GM13977 (cell line): ENCODE results near the gene NAP1L4.

Source experiments
- DNase-seq: peaks from one replicate; pipeline ENCODE4 v3.0.0; 2012; ENCODE audit warnings: low spot score
- CTCF ChIP-seq: IDR thresholded peaks from 2 replicates; pipeline ENCODE4 v1.5.1; 2012; ENCODE audit warnings: mild to moderate bottlenecking, control low read depth; ENCODE audit not compliant: insufficient read depth; ENCODE audit errors: extremely low read depth, missing control alignments
- in situ Hi-C: fragments of 300-500 bp; cut with MboI; formaldehyde crosslinking; loops from one replicate; pipeline ENCODE4 v1.12.0; 2022; ENCODE audit warnings: low sequenced_read_pairs, low pct_unique_long_range_greater_than_20kb, mixed read lengths, inconsistent platforms; ENCODE audit not compliant: unreplicated experiment

Gene NAP1L4

DNA sequence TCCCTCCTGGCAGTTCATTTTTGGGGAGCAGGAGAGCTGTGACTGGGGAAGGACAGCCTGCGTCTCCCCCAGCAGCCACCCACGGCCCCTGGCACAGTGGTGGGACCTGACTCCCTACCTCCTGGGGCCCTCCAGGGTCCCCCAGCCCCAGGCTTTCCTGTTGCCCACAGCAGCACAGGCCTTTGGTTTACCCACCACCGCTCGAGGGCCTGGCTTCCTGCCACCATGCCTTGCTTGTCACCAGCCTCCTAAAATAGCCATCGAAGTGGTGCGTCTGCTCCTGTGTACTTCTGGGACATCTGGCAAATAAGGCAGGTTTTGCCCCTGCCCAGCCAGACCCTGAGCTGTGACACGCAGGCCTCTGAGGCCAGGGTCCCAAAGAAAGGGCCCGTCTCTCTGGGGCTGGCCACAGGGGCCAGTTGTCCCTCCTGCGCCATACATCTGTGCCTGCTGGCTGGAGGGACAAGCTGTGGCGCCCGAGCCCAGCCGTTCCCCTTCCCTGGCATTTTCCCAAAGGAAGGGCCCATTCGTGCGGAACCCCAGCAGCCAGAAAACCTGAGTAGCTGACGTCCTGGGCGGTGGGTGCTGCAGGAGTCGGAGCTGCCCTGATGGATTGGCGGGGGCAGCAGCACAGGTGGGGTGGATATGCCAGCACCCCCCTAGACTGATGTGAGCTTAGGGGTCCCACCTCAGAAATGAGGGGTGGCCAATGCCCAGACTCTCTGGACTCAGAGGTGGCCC, 77.5 kb downstream of the NAP1L4 start:
- in situ Hi-C loops = no loop called here
- TF ChIP-seq CTCF = no peak
- DNase-seq = peak; percentile 46

DNA sequence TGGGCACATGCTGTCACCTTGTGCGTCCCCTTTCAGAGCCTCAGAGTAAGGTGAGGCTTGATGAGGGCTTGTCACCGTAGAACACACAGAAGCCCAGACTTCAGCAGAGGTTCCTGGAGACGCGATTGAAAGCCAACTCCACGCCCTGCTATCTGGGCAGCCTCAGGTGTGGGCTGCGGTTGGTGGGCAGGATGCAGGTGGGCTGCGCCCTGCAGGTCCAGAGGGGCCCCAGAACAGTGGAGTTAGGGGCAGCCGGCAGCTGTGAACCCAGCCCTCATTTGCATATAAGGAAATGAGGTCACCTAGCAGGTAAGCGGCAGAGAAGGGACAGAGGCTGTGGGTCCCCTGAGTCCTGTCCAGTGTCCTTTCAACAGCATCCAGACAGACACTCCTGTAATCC, 78.4 kb downstream of the NAP1L4 start:
- no peak for TF ChIP-seq CTCF
- in situ Hi-C loops = no loop called here
- peak; percentile 48 for DNase-seq

DNA sequence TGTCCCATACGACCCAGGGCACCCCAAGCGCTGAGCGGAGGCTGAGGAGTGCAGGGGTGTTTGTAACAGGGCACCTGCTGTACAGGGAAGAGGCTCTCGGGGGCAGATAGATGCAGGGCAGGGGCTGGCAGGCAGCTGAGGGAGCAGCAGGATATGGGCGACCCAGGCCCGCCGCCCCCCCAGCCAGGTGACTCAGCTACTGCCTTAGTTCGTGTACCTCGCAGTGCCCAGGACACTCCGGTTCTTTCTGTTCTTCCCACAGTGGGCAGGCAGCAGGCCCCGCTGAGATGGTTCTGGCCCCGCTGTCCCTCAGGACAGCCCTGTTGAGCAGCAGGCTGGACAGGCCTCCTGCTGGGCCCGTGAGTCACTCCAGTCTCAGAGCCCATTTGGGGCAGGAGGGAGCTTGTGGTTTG, 79.1 kb downstream of the NAP1L4 start:
- no peak for DNase-seq
- in situ Hi-C loops = no loop called here
- no peak for TF ChIP-seq CTCF

DNA sequence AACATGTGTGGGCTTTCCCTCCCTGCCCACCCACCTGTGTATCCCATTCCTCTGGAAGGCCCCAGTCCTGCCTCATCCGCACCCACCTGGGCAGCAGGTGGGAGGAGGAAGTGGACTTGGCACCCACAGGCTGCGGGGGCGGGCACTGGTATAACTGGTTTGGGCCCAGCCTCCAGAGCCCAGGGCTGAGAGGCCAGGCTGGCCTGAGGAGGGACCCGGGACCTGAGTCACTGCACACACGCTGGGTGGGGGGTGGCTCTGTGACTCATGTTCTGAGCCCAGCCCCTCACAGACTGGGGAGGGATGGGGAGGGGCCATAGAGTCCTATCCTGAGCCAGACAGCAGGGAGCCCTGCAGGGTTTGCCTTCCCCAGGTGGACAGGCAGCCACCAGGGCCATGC, 79.6 kb downstream of the NAP1L4 start:
- TF ChIP-seq CTCF = no peak
- in situ Hi-C loops = no loop called here
- DNase-seq = no peak

DNA sequence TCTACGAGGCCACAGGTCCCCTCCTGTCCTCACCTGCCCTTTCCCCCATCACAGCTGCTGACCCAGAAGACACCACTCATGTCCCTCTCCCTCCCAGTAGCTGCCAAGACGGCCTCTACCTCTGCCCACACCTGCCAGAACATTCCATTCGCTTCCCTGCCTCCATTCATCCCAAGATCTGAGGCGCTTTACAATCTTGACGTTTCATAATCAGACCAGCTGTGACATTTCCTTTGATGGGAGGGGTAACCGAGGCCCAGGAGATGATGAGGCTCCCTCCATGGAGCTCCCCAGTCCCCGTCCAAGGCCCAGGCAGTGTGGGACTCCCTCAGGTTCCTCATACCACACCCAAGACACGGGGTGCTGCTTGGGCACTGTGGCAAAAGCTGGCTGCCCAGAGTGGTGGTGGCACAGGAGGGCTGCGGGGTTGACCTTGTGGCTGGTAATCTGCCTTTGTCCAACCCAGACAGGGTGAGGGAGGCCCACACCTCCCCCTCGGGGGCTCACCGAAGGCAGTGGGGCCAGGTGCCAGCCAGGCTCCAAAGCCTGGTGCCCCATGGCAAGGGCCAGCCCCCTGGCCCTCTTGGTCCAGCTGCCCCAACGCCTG, 80.2 kb downstream of the NAP1L4 start:
- no peak for DNase-seq
- no peak for TF ChIP-seq CTCF
- in situ Hi-C loops = no loop called here

DNA sequence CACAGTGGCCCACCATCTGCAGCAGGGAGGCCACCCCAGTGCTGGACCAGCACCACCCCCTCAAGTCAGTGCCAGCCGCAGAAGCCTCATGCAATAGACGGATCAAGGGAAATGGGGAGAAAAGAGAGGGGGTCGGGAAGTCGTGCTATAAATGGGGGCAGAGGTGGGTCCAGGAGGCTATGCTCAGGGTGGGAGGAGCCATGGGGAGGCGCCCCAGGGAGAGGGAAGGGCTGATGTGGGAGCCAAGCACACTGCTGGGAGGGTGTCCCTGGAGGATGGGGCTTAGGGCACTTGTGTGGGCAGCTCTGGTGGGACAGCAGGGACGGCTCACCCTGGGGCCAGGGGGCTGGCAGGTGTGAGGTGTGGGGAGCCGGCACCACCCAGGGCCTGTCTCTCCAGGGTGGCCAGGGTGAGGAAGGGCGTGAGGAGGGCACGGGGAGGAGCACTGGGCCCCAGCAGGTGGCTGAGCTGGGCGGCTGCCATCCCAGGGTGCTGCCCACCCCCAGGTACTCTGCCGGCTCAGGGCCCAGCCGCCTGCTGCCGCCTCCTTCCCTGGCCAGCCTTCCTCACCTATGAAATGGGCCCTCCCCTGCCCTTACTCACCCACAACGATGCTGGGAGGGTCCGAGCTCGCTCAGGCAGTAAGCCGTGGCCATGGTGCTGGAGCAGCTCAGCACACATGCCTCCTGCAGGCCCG, 80.9 kb downstream of the NAP1L4 start:
- DNase-seq = peak; percentile 36
- no peak for TF ChIP-seq CTCF
- in situ Hi-C loops = no loop called here
